HCT116 (cell line): ENCODE measurements around the gene ERVH48-1. TPM values are rescaled to one million over a fixed set of nuclear protein-coding genes. Genes with fewer than 3 reads are reported as not detected.

Experiments used
- ATAC-seq: fragments of 200-7000 bp; cut with Tn5 transposase; 2 replicates; pipeline ENCODE4 v1.9.1; 2020; ENCODE audit warnings: mild to moderate bottlenecking, moderate library complexity
- BruUV-seq: library from RNA; stranded (reverse); fragments of 400-500 nt; replicated peaks from 2 replicates; lab custom pipeline; 2021; lab: Mats Ljungman, UMichigan
- CTCF ChIA-PET: fragments of 300-600 bp; sonication (Branson Sonifier 250); formaldehyde crosslinking; loops from one replicate; lab custom pipeline; 2021; ENCODE audit warnings: antibody characterized with exemption; lab: Charles Lee
- POLR2A ChIA-PET: fragments of 300-600, 350-600 bp; sonication (Branson Sonifier 250); formaldehyde crosslinking; loops from one replicate; lab custom pipeline; 2021; ENCODE audit warnings: antibody characterized with exemption; lab: Charles Lee
- RAD21 ChIA-PET, 2 experiments: fragments of 300-600 bp; sonication (Branson Sonifier 250); formaldehyde crosslinking; loops; one replicate each; lab custom pipeline; 2023; ENCODE audit warnings: low total read pairs in 2 of 2; ENCODE audit not compliant: uncharacterized antibody in 2 of 2, unreplicated experiment in 2 of 2, low non-redundant PET in 1 of 2; lab: Charles Lee
- DNase-seq: peaks from one replicate; pipeline ENCODE4 v3.0.0-alpha.2; 2010; ENCODE audit warnings: low read depth, low spot score
- H2AFZ ChIP-seq: fragments of 200-600 bp; shearing (Covaris generic), sonication (generic); 2 replicates; pipeline ENCODE4 v1.6.1; 2017; ENCODE audit warnings: low read depth, mixed run types, mixed read lengths, antibody characterized with exemption, low read length; ENCODE audit not compliant: poor library complexity, severe bottlenecking
- H3K27ac ChIP-seq: 2 replicates; pipeline ENCODE4 v1.5.1; 2012; ENCODE audit warnings: low read depth, low read length
- H3K27me3 ChIP-seq: fragments of 200-600 bp; sonication (generic); 2 replicates; pipeline ENCODE4 v1.6.1; 2016; ENCODE audit warnings: mixed run types, low read length, mixed read lengths; ENCODE audit not compliant: insufficient read depth
- H3K36me3 ChIP-seq, 2 experiments: fragments of 200-500 bp in 1 of 2; fragments of 200-600 bp in 1 of 2; sonication (Bioruptor generic) in 1 of 2; sonication (generic) in 1 of 2; 2 replicates each; pipeline versions ENCODE4 v1.5.1 to v1.6.1; 2014 to 2016; ENCODE audit warnings: low read length in 2 of 2, inconsistent platforms in 1 of 2, mixed read lengths in 1 of 2, mixed run types in 1 of 2; ENCODE audit not compliant: insufficient read depth in 2 of 2, control insufficient read depth in 1 of 2
- H3K4me1 ChIP-seq, 2 experiments: fragments of 200-600 bp in 1 of 2; sonication (generic) in 1 of 2; 2 replicates each; pipeline versions ENCODE4 v1.5.1 to v1.6.1; 2012 to 2017; ENCODE audit warnings: low read length in 2 of 2, inconsistent platforms in 1 of 2, mild to moderate bottlenecking in 1 of 2, mixed read lengths in 1 of 2, mixed run types in 1 of 2, moderate library complexity in 1 of 2; ENCODE audit not compliant: insufficient read depth in 2 of 2, control insufficient read depth in 1 of 2
- H3K4me2 ChIP-seq: fragments of 200-600 bp; sonication (generic); 2 replicates; pipeline ENCODE4 v1.6.1; 2017; ENCODE audit warnings: mixed run types, low read length, mixed read lengths
- H3K4me3 ChIP-seq, 2 experiments: fragments of 200-600 bp in 1 of 2; sonication (generic) in 1 of 2; replicated peaks in 1 of 2; 2 replicates each; pipeline ENCODE4 v1.5.1; 2011 to 2016; ENCODE audit warnings: low read length in 2 of 2, control low read depth in 1 of 2, low read depth in 1 of 2, mild to moderate bottlenecking in 1 of 2, mixed read lengths in 1 of 2, mixed run types in 1 of 2
- H3K79me2 ChIP-seq: fragments of 200-600 bp; sonication (generic); 2 replicates; pipeline ENCODE4 v1.6.1; 2017; ENCODE audit warnings: mild to moderate bottlenecking, mixed run types, low read length, moderate library complexity, mixed read lengths; ENCODE audit not compliant: insufficient read depth
- H3K9ac ChIP-seq: fragments of 200-600 bp; sonication (generic); 2 replicates; pipeline ENCODE4 v1.6.1; 2016; ENCODE audit warnings: low read length, mixed read lengths
- H3K9me2 ChIP-seq: fragments of 200-600 bp; sonication (generic), shearing (Covaris generic); 2 replicates; pipeline ENCODE4 v1.6.1; 2017; ENCODE audit warnings: mixed run types, mild to moderate bottlenecking, moderate library complexity; ENCODE audit not compliant: insufficient read depth
- H3K9me3 ChIP-seq, 2 experiments: fragments of 200-500 bp in 1 of 2; fragments of 200-600 bp in 1 of 2; sonication (Bioruptor generic) in 1 of 2; sonication (generic) in 1 of 2; 2 replicates each; pipeline ENCODE4 v1.6.1; 2014 to 2017; ENCODE audit warnings: low read length in 2 of 2, mixed read lengths in 2 of 2, inconsistent platforms in 1 of 2, low read depth in 1 of 2, mild to moderate bottlenecking in 1 of 2, mixed run types in 1 of 2, moderate library complexity in 1 of 2; ENCODE audit not compliant: control insufficient read depth in 1 of 2, insufficient read depth in 1 of 2
- H4K20me1 ChIP-seq: fragments of 200-600 bp; sonication (generic), shearing (Covaris generic); 2 replicates; pipeline ENCODE4 v1.6.1; 2017; ENCODE audit warnings: mixed run types, mild to moderate bottlenecking, moderate library complexity; ENCODE audit not compliant: insufficient read depth
- CBX3 ChIP-seq: IDR thresholded peaks from 2 replicates; pipeline ENCODE4 v1.6.1; 2012; ENCODE audit warnings: low read depth
- CEBPB ChIP-seq: IDR thresholded peaks from 2 replicates; pipeline ENCODE4 v1.6.1; 2012; ENCODE audit warnings: low read depth
- CTCF ChIP-seq, 3 experiments: fragments of 200-600 bp in 1 of 3; sonication (generic) in 1 of 3; IDR thresholded peaks in 2 of 3; conservative IDR thresholded peaks in 1 of 3; 2 replicates each; pipeline ENCODE4 v1.5.1; 2012 to 2017; ENCODE audit warnings: low read depth in 2 of 3, low read length in 2 of 3, antibody characterized with exemption in 1 of 3, borderline replicate concordance in 1 of 3, control low read depth in 1 of 3, mild to moderate bottlenecking in 1 of 3, mixed read lengths in 1 of 3, mixed run types in 1 of 3, moderate library complexity in 1 of 3; ENCODE audit not compliant: insufficient read depth in 1 of 3
- EGR1 ChIP-seq: IDR thresholded peaks from 2 replicates; pipeline ENCODE4 v1.6.1; 2012; ENCODE audit warnings: low read depth
- ELF1 ChIP-seq: IDR thresholded peaks from 2 replicates; pipeline ENCODE4 v1.6.1; 2012; ENCODE audit warnings: low read depth, borderline replicate concordance
- EZH2 ChIP-seq: fragments of 200-600 bp; sonication (generic); IDR thresholded peaks from 2 replicates; pipeline ENCODE4 v1.6.1; 2017; ENCODE audit warnings: antibody characterized with exemption, mixed run types
- EZH2phosphoT487 ChIP-seq: fragments of 200-600 bp; IDR thresholded peaks from 2 replicates; pipeline ENCODE4 v1.6.1; 2018; ENCODE audit warnings: antibody characterized with exemption, borderline replicate concordance
- FOSL1 ChIP-seq: IDR thresholded peaks from 2 replicates; pipeline ENCODE4 v1.6.1; 2012; ENCODE audit warnings: low read depth
- MAX ChIP-seq: IDR thresholded peaks from 2 replicates; pipeline ENCODE4 v1.6.1; 2012
- POLR2A ChIP-seq: IDR thresholded peaks from 2 replicates; pipeline ENCODE4 v1.7.0; 2011; ENCODE audit warnings: borderline replicate concordance; ENCODE audit not compliant: insufficient read depth, insufficient read length; ENCODE audit errors: extremely low read depth
- POLR2AphosphoS5 ChIP-seq: IDR thresholded peaks from 2 replicates; pipeline ENCODE4 v1.6.1; 2011; ENCODE audit warnings: mild to moderate bottlenecking, low read depth, low read length, moderate library complexity
- RAD21 ChIP-seq: IDR thresholded peaks from 2 replicates; pipeline ENCODE4 v1.6.1; 2012; ENCODE audit warnings: low read depth, mild to moderate bottlenecking
- REST ChIP-seq: IDR thresholded peaks from 2 replicates; pipeline ENCODE4 v1.6.1; 2012; ENCODE audit warnings: low read depth
- SIN3A ChIP-seq: IDR thresholded peaks from 2 replicates; pipeline ENCODE4 v1.6.1; 2012; ENCODE audit warnings: low read depth
- SP1 ChIP-seq: IDR thresholded peaks from 2 replicates; pipeline ENCODE4 v1.6.1; 2012; ENCODE audit warnings: low read depth
- SRF ChIP-seq: IDR thresholded peaks from 2 replicates; pipeline ENCODE4 v1.6.1; 2012; ENCODE audit warnings: low read depth
- TCF7L2 ChIP-seq: IDR thresholded peaks from 2 replicates; pipeline ENCODE4 v1.7.0; 2011; ENCODE audit warnings: borderline replicate concordance, inconsistent platforms; ENCODE audit not compliant: insufficient read depth, insufficient read length; ENCODE audit errors: extremely low read depth
- ZBTB33 ChIP-seq: IDR thresholded peaks from 2 replicates; pipeline ENCODE4 v1.6.1; 2011; ENCODE audit warnings: mild to moderate bottlenecking, low read length, moderate library complexity; ENCODE audit not compliant: insufficient replicate concordance; ENCODE audit errors: extremely low read depth
- ZNF274 ChIP-seq: fragments of 200-500 bp; sonication (Bioruptor generic); IDR thresholded peaks from 2 replicates; pipeline ENCODE4 v1.6.1; 2014; ENCODE audit warnings: mild to moderate bottlenecking, low read depth, low read length, inconsistent platforms
- intact Hi-C: fragments of 100-400 bp; cut with micrococcal nuclease; formaldehyde crosslinking; loops from 2 replicates; pipeline ENCODE4 v1.10.0; 2022
- total RNA-seq: library from RNA; stranded (reverse); gene quantifications from one replicate; pipeline ENCODE4 v1.2.1, GENCODE V29; 2021; ENCODE audit not compliant: unreplicated experiment

ERVH48-1 gene
- total RNA-seq, 1 experiment from 2014 or later = not detected

GRCh38 chr21:42929969-42930368 lies 4.5 kb upstream of the ERVH48-1 start:
- Histone ChIP-seq H3K9ac (no peak overlapping the region), H3K36me3 (no peaks in the 10 kb centered on the region), H3K27me3 (no peaks in the 10 kb centered on the region), H3K79me2 (no peaks in the 10 kb centered on the region), H4K20me1 (no peaks in the 10 kb centered on the region), H3K27ac (no peak overlapping the region), H3K4me2 (no peak overlapping the region), H3K4me3 (no peak overlapping the region), H2AFZ (no peak overlapping the region), H3K9me3 (no peaks in the 10 kb centered on the region), H3K9me2 (no peaks in the 10 kb centered on the region), H3K4me1 (no peaks in the 10 kb centered on the region)
- TF ChIP-seq SIN3A (no peak), SP1 (no peak), EZH2 (no peak), CBX3 (no peak), FOSL1 (no peak), CTCF (IDR thresholded peaks at IDR 0.05 in 2 of 3, conservative IDR thresholded peaks at IDR 0.05 in 1 of 3; ENCODE audit: borderline replicate concordance in 1 of 3, insufficient read depth in 1 of 3, low read depth in 2 of 3, low read length in 2 of 3) (no peak), TCF7L2 (no peak), SRF (no peak), ELF1 (no peak), CEBPB (no peak), ZNF274 (no peak), POLR2AphosphoS5 (no peak), EGR1 (no peak), MAX (no peak), REST (no peak), RAD21 (no peak), EZH2phosphoT487 (no peak), ZBTB33 (no peak), POLR2A (no peak)
- CTCF ChIA-PET = no interaction called here
- POLR2A ChIA-PET = no interaction called here
- ATAC-seq (no peak), DNase-seq (no peak)
- RAD21 ChIA-PET = no interaction called here
- BruUV-seq = no TSS peak
- intact Hi-C loops = no loop called here
